GM23248 (cell line): ENCODE data around the gene CTXN1. TPM values are rescaled to one million over a fixed set of nuclear protein-coding genes. Genes with fewer than 3 reads are reported as not detected.
A peak's percentile ranks its signal among the peaks of the same experiment; 100 is the strongest.

ENCODE experiments used
- DNase-seq: peaks from one replicate; pipeline ENCODE4 v3.0.0-alpha.2; 2015
- H2AFZ ChIP-seq: fragments of 200-600 bp; sonication (generic); 2 replicates; pipeline ENCODE4 v1.6.1; 2016; ENCODE audit warnings: antibody characterized with exemption
- H3F3A ChIP-seq: fragments of 200-600 bp; sonication (generic); 2 replicates; pipeline ENCODE4 v1.6.1; 2016; ENCODE audit warnings: mild to moderate bottlenecking, antibody characterized with exemption, mixed run types; ENCODE audit not compliant: insufficient read depth
- H3K27ac ChIP-seq: fragments of 200-600 bp; sonication (generic); 2 replicates; pipeline ENCODE4 v1.5.1; 2016; ENCODE audit warnings: mild to moderate bottlenecking
- H3K27me3 ChIP-seq: fragments of 200-600 bp; sonication (generic); replicated peaks from 2 replicates; pipeline ENCODE4 v1.6.1; 2016; ENCODE audit warnings: mild to moderate bottlenecking; ENCODE audit not compliant: insufficient read depth
- H3K36me3 ChIP-seq: fragments of 200-600 bp; sonication (generic); 2 replicates; pipeline ENCODE4 v1.6.1; 2016; ENCODE audit warnings: low read depth, mild to moderate bottlenecking
- H3K4me1 ChIP-seq: fragments of 200-600 bp; sonication (generic); 2 replicates; pipeline ENCODE4 v1.6.1; 2016; ENCODE audit warnings: mild to moderate bottlenecking; ENCODE audit not compliant: insufficient read depth
- H3K4me2 ChIP-seq: fragments of 200-600 bp; sonication (generic); one replicate; pipeline ENCODE4 v1.6.1; 2016; ENCODE audit warnings: mild to moderate bottlenecking; ENCODE audit not compliant: unreplicated experiment
- H3K4me3 ChIP-seq: fragments of 200-600 bp; sonication (generic); 2 replicates; pipeline ENCODE4 v1.5.1; 2016; ENCODE audit warnings: mild to moderate bottlenecking
- H3K79me2 ChIP-seq: fragments of 200-600 bp; sonication (generic); 2 replicates; pipeline ENCODE4 v1.6.1; 2016; ENCODE audit warnings: mild to moderate bottlenecking; ENCODE audit not compliant: insufficient read depth
- H3K9ac ChIP-seq: fragments of 200-600 bp; sonication (generic); 2 replicates; pipeline ENCODE4 v1.6.1; 2016; ENCODE audit warnings: mild to moderate bottlenecking
- H3K9me2 ChIP-seq: fragments of 200-600 bp; sonication (generic); 2 replicates; pipeline ENCODE4 v1.6.1; 2016; ENCODE audit warnings: mixed run types, mild to moderate bottlenecking, moderate library complexity; ENCODE audit not compliant: insufficient read depth
- H3K9me3 ChIP-seq: fragments of 200-600 bp; sonication (generic); one replicate; pipeline ENCODE4 v1.6.1; 2017; ENCODE audit warnings: low read depth
- H4K20me1 ChIP-seq: fragments of 200-600 bp; sonication (generic); 2 replicates; pipeline ENCODE4 v1.6.0; 2016; ENCODE audit not compliant: insufficient read depth
- EZH2 ChIP-seq: fragments of 200-600 bp; sonication (generic); IDR thresholded peaks from 2 replicates; pipeline ENCODE4 v1.6.1; 2018; ENCODE audit warnings: antibody characterized with exemption, mild to moderate bottlenecking; ENCODE audit not compliant: insufficient read depth, poor library complexity, severe bottlenecking
- EZH2phosphoT487 ChIP-seq: fragments of 200-600 bp; sonication (generic); IDR thresholded peaks from 2 replicates; pipeline ENCODE4 v1.6.1; 2018; ENCODE audit warnings: antibody characterized with exemption, moderate library complexity, mild to moderate bottlenecking, low read depth; ENCODE audit not compliant: insufficient read depth
- WGBS, 2 experiments: methylation state at CpG; one replicate each; pipeline ENCODE4 v1.1.6; 2015 to 2017; ENCODE audit warnings: low lambda C conversion rate in 2 of 2, low coverage in 1 of 2; ENCODE audit errors: missing lambda C conversion rate in 2 of 2; 5-methylcytosine and 5-hydroxymethylcytosine counted together
- in situ Hi-C: fragments of 300-500 bp; cut with MboI; formaldehyde crosslinking; loops from 2 replicates; pipeline ENCODE4 v1.15.0; 2020
- polyA plus RNA-seq: library from polyadenylated mRNA; unstranded; fragments of >200 nt; fragmentation: Nextera tagmentation; extraction: Ambion mirVana; gene quantifications from 2 replicates; pipeline ENCODE4 v1.2.1, GENCODE V29; 2016
- total RNA-seq: library from RNA; depleted of rRNA; stranded (reverse); fragments of >200 nt; shearing (Covaris generic); gene quantifications from 2 replicates; pipeline ENCODE4 v1.2.3, GENCODE V29; 2014

CTXN1 gene
- total and polyA plus RNA-seq, 2 experiments from 2014 or later, result 3.4 to 3.5 TPM

DNA sequence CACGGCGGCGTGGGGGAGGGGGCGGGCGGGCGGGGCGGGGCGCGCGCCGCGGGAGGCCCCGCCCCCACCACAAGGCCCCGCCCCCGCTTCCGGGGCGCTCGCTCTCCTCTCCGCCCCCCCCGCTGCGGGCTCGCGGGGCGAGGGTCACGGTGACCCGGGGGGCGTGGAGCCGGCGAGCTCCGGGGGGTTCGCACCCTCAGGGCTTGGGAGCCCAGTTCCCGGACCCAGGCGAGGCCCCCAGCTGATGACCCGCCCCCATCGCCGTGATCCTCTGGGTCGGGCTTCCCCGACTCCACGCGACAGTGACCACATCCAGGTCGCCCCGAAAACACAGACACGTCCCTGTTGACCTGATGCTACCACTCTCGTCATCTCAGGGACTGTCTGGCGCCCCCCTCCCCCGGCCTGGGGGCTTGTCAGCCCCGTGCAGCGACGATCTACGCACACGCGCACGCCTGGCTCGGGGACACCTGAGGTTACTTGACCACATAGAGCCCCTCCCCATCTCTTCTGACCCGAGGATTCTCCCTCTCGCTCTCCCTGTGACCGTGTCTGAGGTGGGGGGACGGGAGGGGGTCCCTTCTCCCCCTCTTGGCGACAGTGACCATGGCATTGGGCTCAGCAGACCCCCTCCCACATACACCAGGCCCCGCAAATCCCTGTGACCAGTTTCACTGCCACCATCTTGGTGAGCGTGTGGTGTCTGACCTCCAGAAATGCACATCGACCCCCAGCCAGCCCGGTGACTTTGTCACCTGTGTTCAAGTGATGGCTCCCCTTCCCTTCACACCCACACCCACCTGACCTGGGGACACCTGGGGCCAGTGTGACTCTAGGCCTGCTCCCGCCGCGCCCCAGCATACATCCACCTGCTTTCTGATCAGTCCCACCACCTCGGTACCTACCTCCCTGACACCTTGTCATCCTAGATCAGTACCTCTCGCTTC is 21.6 kb downstream of the CTXN1 start:
- Histone ChIP-seq H2AFZ (no peak overlapping the region), H3K27me3 (no peaks in the 10 kb centered on the region), H3K27ac (peak overlapping the region; percentile 42; the same call in 1 of the 2 replicates), H3K9me3 (no peaks in the 10 kb centered on the region), H4K20me1 (no peaks in the 10 kb centered on the region; the same call in 1 of the 2 replicates), H3K36me3 (no peaks in the 10 kb centered on the region), H3K9ac (peak overlapping the region; percentile 89), H3K4me1 (peaks cover 10% of the 10 kb centered on the region), H3K79me2 (peaks cover 56% of the 10 kb centered on the region), H3F3A (no peaks in the 10 kb centered on the region), H3K4me3 (peak overlapping the region; percentile 83), H3K9me2 (no peaks in the 10 kb centered on the region), H3K4me2 (peak overlapping the region; percentile 90)
- TF ChIP-seq EZH2phosphoT487 (no peak), EZH2 (no peak)
- 11 to 19% methylated on average over 33 to 61 of the region's 68 CpGs for WGBS, 2 experiments
- in situ Hi-C loops, result no loop called here
- no peak for DNase-seq

DNA sequence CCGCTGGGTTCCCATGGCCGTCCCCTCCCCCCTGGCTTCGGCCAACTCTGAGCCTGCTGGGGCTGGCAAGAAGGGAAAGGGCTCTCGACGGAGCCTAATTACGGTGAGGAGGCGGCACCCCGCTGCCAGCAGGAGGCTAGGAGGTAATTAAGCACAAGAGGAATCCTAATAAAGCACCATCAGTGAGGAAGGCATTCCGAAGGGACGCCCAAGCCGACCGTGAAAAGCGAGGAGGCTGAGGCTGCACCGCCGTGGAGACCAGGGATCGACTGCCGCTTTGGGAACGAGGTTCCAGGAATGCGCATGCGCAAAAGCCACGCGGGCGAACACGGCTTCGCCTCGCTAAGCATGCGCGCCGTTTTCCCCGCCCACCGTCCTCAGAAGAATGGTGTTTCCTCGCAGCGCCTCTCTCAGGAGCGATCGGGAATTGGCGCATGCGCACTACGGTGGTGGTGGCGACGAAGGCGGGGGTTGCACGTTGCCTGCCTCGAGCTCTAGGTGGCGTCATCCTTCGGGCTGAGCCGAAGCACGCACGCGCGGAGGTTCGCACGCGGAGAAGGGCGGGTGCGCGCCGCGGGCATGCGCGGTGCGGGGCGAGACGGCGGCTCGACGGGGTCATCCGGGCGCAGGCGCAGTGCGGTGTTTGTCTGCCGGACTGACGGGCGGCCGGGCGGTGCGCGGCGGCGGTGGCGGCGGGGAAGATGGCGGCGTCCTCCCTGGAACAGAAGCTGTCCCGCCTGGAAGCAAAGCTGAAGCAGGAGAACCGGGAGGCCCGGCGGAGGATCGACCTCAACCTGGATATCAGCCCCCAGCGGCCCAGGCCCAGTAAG is 22.5 kb downstream of the CTXN1 start, which contains the start of gene MAP2K7:
Gene MAP2K7, plus strand, starts transcription at position 634 of the 830 bp plus-strand sequence. Its CDS starts 68 bp downstream, at position 702.
- Histone ChIP-seq H2AFZ (peak within 1 kb of the TSS; percentile 82), H4K20me1 (no peaks in the 10 kb centered on the region; the same call in 1 of the 2 replicates), H3K27ac (peak within 1 kb of the TSS; percentile 71), H3K9ac (peak within 1 kb of the TSS; percentile 89), H3K79me2 (peaks cover 52% of the 10 kb centered on the region), H3K36me3 (no peaks in the 10 kb centered on the region), H3K4me3 (peak within 1 kb of the TSS; percentile 89), H3K9me2 (no peaks in the 10 kb centered on the region), H3K27me3 (no peaks in the 10 kb centered on the region), H3F3A (no peaks in the 10 kb centered on the region), H3K9me3 (no peaks in the 10 kb centered on the region), H3K4me2 (peak within 1 kb of the TSS; percentile 98), H3K4me1 (peaks cover 10% of the 10 kb centered on the region)
- in situ Hi-C loops, result no loop called here
- WGBS, 2 experiments, result 1% methylated on average over 60 to 79 of the region's 89 CpGs
- TF ChIP-seq EZH2phosphoT487, result no peak
- no peak for TF ChIP-seq EZH2
- DNase-seq, result peak; percentile 100

DNA sequence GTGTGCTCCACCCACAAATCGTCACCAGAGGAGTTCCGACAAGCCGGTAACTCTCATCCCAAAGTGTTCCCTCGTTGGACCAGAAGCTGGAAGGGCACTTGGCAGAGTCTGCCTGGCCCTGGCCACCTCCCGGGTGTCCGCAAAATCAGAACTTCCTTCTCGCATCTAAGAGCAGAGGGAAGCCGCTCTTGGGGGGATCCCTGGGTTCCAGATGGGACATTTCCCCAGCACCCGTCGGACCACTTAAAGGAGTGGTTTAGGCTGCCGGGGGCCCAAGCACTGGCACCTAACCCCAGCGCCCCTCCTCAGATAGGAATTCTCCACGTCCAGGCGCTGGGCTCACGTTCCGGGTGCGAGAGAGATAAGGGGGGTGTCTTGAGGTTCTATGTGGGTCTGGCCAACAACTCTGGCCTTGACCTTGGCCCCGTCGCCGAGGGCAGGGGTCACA is 23.1 kb downstream of the CTXN1 start:
- Histone ChIP-seq H3K4me2 (peak overlapping the region; percentile 98), H3K36me3 (no peaks in the 10 kb centered on the region), H4K20me1 (no peaks in the 10 kb centered on the region; the same call in 1 of the 2 replicates), H3F3A (no peaks in the 10 kb centered on the region), H3K27me3 (no peaks in the 10 kb centered on the region), H3K9ac (peak overlapping the region; percentile 85), H3K9me3 (no peaks in the 10 kb centered on the region), H3K9me2 (no peaks in the 10 kb centered on the region), H2AFZ (peak overlapping the region; percentile 82), H3K4me1 (peaks cover 10% of the 10 kb centered on the region), H3K27ac (peak overlapping the region; percentile 71), H3K4me3 (peak overlapping the region; percentile 89), H3K79me2 (peaks cover 46% of the 10 kb centered on the region)
- WGBS, 2 experiments, result 6 to 8% methylated on average over 20 of the region's 20 CpGs
- TF ChIP-seq EZH2phosphoT487 (no peak), EZH2 (no peak)
- in situ Hi-C loops, result no loop called here
- DNase-seq, result peak; percentile 56

DNA sequence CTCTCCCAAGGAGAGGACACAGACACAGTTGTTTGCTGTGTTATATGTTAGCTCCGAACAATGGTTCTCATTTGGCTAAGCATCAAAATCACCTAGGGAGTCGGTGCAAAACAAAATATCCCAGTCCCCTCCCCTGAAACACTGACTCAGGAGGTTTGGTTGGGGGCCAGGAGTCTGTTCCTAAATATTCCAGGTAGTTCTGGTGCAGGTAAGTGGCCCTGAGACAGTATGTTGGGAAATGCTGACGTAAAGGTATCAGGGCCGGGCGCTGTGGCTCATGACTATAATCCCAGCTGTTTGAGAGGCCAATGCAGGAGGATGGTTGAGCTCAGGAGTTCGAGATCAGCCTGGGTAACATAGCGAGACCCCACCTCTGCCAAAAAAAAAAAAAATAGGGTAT is 24.6 kb downstream of the CTXN1 start:
- no peaks in the 10 kb centered on the region for H3K27me3 ChIP-seq
- no peak for DNase-seq
- H3K36me3 ChIP-seq, result no peaks in the 10 kb centered on the region
- in situ Hi-C loops, result no loop called here
- H3F3A ChIP-seq, result no peaks in the 10 kb centered on the region
- H4K20me1 ChIP-seq, result no peaks in the 10 kb centered on the region
- peaks cover 31% of the 10 kb centered on the region for H3K79me2 ChIP-seq
- H3K4me1 ChIP-seq, result peaks cover 10% of the 10 kb centered on the region
- H3K4me3 ChIP-seq, result no peak overlapping the region
- TF ChIP-seq EZH2 (no peak), EZH2phosphoT487 (no peak)
- H3K4me2 ChIP-seq, result no peak overlapping the region
- 94% methylated on average over 7 of the region's 7 CpGs for WGBS, 2 experiments
- H3K9me3 ChIP-seq, result no peaks in the 10 kb centered on the region
- no peak overlapping the region for H3K27ac ChIP-seq
- no peaks in the 10 kb centered on the region for H3K9me2 ChIP-seq
- H2AFZ ChIP-seq, result no peak overlapping the region
- no peak overlapping the region for H3K9ac ChIP-seq
